Spleen (tissue), 11 donors: ENCODE data around the gene ALDH1L1. TPM values are rescaled to one million over a fixed set of nuclear protein-coding genes. Genes with fewer than 3 reads are reported as not detected.
A peak's percentile ranks its signal among the peaks of the same experiment; 100 is the strongest.

Experiments
- DNase-seq: peaks from one replicate; pipeline ENCODE4 v3.0.0-alpha.2; 2020
- H3K27ac ChIP-seq, 8 donors: fragments of 200-600 bp; sonication (generic) in 7 of 8; 1 replicate in 4 of 8; 2 replicates in 4 of 8; pipeline versions ENCODE4 v1.5.0 to v1.8.0; 2016 to 2021; ENCODE audit warnings: inconsistent platforms in 4 of 8, mild to moderate bottlenecking in 4 of 8, moderate library complexity in 1 of 8
- H3K27me3 ChIP-seq, 7 donors: fragments of 200-600 bp; sonication (generic) in 6 of 7; replicated peaks in 1 of 7; 1 replicate in 4 of 7; 2 replicates in 3 of 7; pipeline versions ENCODE4 v1.5.0 to v1.8.0; 2016 to 2021; ENCODE audit warnings: inconsistent platforms in 3 of 7, mild to moderate bottlenecking in 1 of 7
- H3K36me3 ChIP-seq, 6 donors: fragments of 200-600 bp; sonication (generic) in 5 of 6; 1 replicate in 4 of 6; 2 replicates in 2 of 6; pipeline versions ENCODE4 v1.5.0 to v1.8.0; 2016 to 2021; ENCODE audit warnings: inconsistent platforms in 2 of 6
- H3K4me1 ChIP-seq, 6 donors: fragments of 200-600 bp; sonication (generic) in 5 of 6; 1 replicate in 3 of 6; 2 replicates in 3 of 6; pipeline versions ENCODE4 v1.5.0 to v1.8.0; 2016 to 2021; ENCODE audit warnings: inconsistent platforms in 3 of 6
- H3K4me3 ChIP-seq, 8 donors: fragments of 200-600 bp; sonication (generic) in 7 of 8; 1 replicate in 4 of 8; 2 replicates in 4 of 8; pipeline versions ENCODE4 v1.5.0 to v1.8.0; 2016 to 2021; ENCODE audit warnings: inconsistent platforms in 4 of 8, mild to moderate bottlenecking in 4 of 8, moderate library complexity in 2 of 8
- H3K9me3 ChIP-seq, 8 donors: fragments of 200-600 bp; sonication (generic) in 7 of 8; 1 replicate in 4 of 8; 2 replicates in 4 of 8; pipeline versions ENCODE4 v1.5.0 to v1.8.0; 2016 to 2021; ENCODE audit warnings: inconsistent platforms in 4 of 8
- CTCF ChIP-seq, 11 experiments: fragments of 200-600 bp in 7 of 11; fragments of 450-650 bp in 4 of 11; sonication (generic) in 4 of 11; IDR thresholded peaks in 8 of 11; conservative IDR thresholded peaks in 3 of 11; 1 replicate in 7 of 11; 2 replicates in 4 of 11; pipeline versions ENCODE4 v1.4.0 to v1.8.0; 2016 to 2021; ENCODE audit warnings: antibody characterized with exemption in 11 of 11, inconsistent platforms in 4 of 11, mild to moderate bottlenecking in 1 of 11
- POLR2A ChIP-seq, 3 donors: fragments of 450-650 bp; IDR thresholded peaks; one replicate each; pipeline ENCODE4 v1.5.1; 2017; ENCODE audit warnings: antibody characterized with exemption in 3 of 3, mild to moderate bottlenecking in 1 of 3
- POLR2AphosphoS5 ChIP-seq, 3 donors: sonication (generic); formaldehyde crosslinking; IDR thresholded peaks; one replicate each; pipeline ENCODE4 v1.5.1; 2017; ENCODE audit warnings: antibody characterized with exemption in 3 of 3
- WGBS, 5 donors: extraction: QIAGEN DNeasy Blood & Tissue Kit in 3 of 5; methylation state at CpG; one replicate each; pipeline versions ENCODE4 v1.1.5 to v1.1.7; 2013 to 2018; 5-methylcytosine and 5-hydroxymethylcytosine counted together
- intact Hi-C: fragments of 100-400 bp; cut with DNase I; formaldehyde crosslinking; loops from one replicate; pipeline ENCODE4 v1.15.0; 2023; ENCODE audit warnings: low total_unique reads
- polyA plus RNA-seq, 3 donors: library from polyadenylated mRNA; stranded (reverse); fragments of 200-250 nt; gene quantifications; one replicate each; pipeline ENCODE4 v1.2.1, GENCODE V29; 2013
- total RNA-seq, 7 donors: library from RNA; depleted of rRNA in 3 of 7; stranded (reverse); fragments of >200 nt in 3 of 7; fragmentation: NEBNext Ultra II Directional in 4 of 7; extraction: Animal tissue kit (Norgen Biotek cat#: 25700) in 4 of 7; gene quantifications; one replicate each; pipeline versions ENCODE4 v1.1.0 to v1.2.1, GENCODE V29; 2016 to 2021
- donor health status: healthy with polysubstance abuse.
- donor health status: DM: no; HTN: no; CAD: no; lungs with moderate emphysema.
- donor health status: DM: no; HTN: no; CAD: no.
- donor health status: Bipolar disorder and iron deficiency.
- donor health status: healthy.
- donor health status: DM: no; HTN: no; CAD: no.
- donor health status: DM: yes; HTN: yes; CAD: no.

ALDH1L1 gene
- total and polyA plus RNA-seq, 10 donors, result 0.09 to 1.3 (median 0.29) TPM; not detected in 3

GRCh38 chr3:126126811-126127431 is 53.5 kb downstream of the ALDH1L1 start:
- no peak overlapping the region for H3K27ac ChIP-seq
- TF ChIP-seq CTCF (IDR thresholded peaks at IDR 0.05 in 8 of 11, conservative IDR thresholded peaks at IDR 0.05 in 3 of 11) (no peak), POLR2AphosphoS5 (IDR thresholded peaks at IDR 0.05) (no peak), POLR2A (IDR thresholded peaks at IDR 0.05) (no peak)
- intact Hi-C loops, result no loop called here
- no peaks in the 10 kb centered on the region for H3K36me3 ChIP-seq
- peaks cover 0 to 16% (median 7%) of the 10 kb centered on the region in 6 donors for H3K4me1 ChIP-seq
- peaks cover 0 to 18% (median 0%) of the 10 kb centered on the region in 7 donors for H3K27me3 ChIP-seq
- 78 to 90% (median 81%) methylated on average over 10 of the region's 10 CpGs for WGBS, 5 donors
- DNase-seq, result peak; percentile 61
- no peaks in the 10 kb centered on the region for H3K9me3 ChIP-seq
- no peak overlapping the region for H3K4me3 ChIP-seq

GRCh38 chr3:126126286-126126685 is 54.1 kb downstream of the ALDH1L1 start:
- no peaks in the 10 kb centered on the region for H3K9me3 ChIP-seq
- no peak for TF ChIP-seq POLR2A (IDR thresholded peaks at IDR 0.05)
- no peak for TF ChIP-seq POLR2AphosphoS5 (IDR thresholded peaks at IDR 0.05)
- no peak for TF ChIP-seq CTCF (IDR thresholded peaks at IDR 0.05 in 8 of 11, conservative IDR thresholded peaks at IDR 0.05 in 3 of 11)
- peaks cover 0 to 23% (median 0%) of the 10 kb centered on the region in 7 donors for H3K27me3 ChIP-seq
- peak; percentile 47 for DNase-seq
- H3K27ac ChIP-seq, result no peak overlapping the region
- peaks cover 0 to 16% (median 7%) of the 10 kb centered on the region in 6 donors for H3K4me1 ChIP-seq
- H3K36me3 ChIP-seq, result no peaks in the 10 kb centered on the region
- WGBS, 5 donors, result 80 to 95% (median 92%) methylated on average over 8 to 12 of the region's 12 CpGs
- intact Hi-C loops, result no loop called here
- no peak overlapping the region for H3K4me3 ChIP-seq

GRCh38 chr3:126125781-126126251 is 54.6 kb downstream of the ALDH1L1 start:
- Histone ChIP-seq H3K27ac (no peak overlapping the region), H3K9me3 (no peaks in the 10 kb centered on the region), H3K36me3 (no peaks in the 10 kb centered on the region), H3K4me3 (no peak overlapping the region), H3K27me3 (peaks cover 0 to 23% (median 0%) of the 10 kb centered on the region in 7 donors), H3K4me1 (peaks cover 0 to 16% (median 7%) of the 10 kb centered on the region in 6 donors)
- intact Hi-C loops, result no loop called here
- TF ChIP-seq POLR2AphosphoS5 (IDR thresholded peaks at IDR 0.05), result no peak
- TF ChIP-seq POLR2A (IDR thresholded peaks at IDR 0.05), result no peak
- TF ChIP-seq CTCF (IDR thresholded peaks at IDR 0.05 in 8 of 11, conservative IDR thresholded peaks at IDR 0.05 in 3 of 11), result no peak
- 44 to 84% (median 68%) methylated on average over 2 of the region's 2 CpGs for whole genome bisulfite sequencing, 5 donors
- peak; percentile 36 for DNase-seq

- WGBS, 5 donors, result 79 to 91% (median 85%) methylated on average over 5 of the region's 5 CpGs
- intact Hi-C loops, result no loop called here
- DNase-seq, result peak; percentile 50
Observed at GRCh38 chr3:126125341-126125740, 55.0 kb downstream of the ALDH1L1 start.

More at GRCh38 chr3:126125341-126125740, 55.0 kb downstream of the ALDH1L1 start:
- no peak for TF ChIP-seq POLR2A (IDR thresholded peaks at IDR 0.05)
- H3K9me3 ChIP-seq, result no peaks in the 10 kb centered on the region
- no peak overlapping the region for H3K4me3 ChIP-seq
- no peak overlapping the region for H3K27ac ChIP-seq
- H3K36me3 ChIP-seq, result no peaks in the 10 kb centered on the region
- peaks cover 0 to 23% (median 0%) of the 10 kb centered on the region in 7 donors for H3K27me3 ChIP-seq
- H3K4me1 ChIP-seq, result peaks cover 0 to 16% (median 7%) of the 10 kb centered on the region in 6 donors
